NCI-H128 (cell line): ENCODE data around the gene NDRG2.

ENCODE experiments used
- DNase-seq: peaks from one replicate; lab custom pipeline; 2025; ENCODE audit not compliant: unreplicated experiment; lab: John Stamatoyannopoulos, UW

NDRG2 gene

GRCh38 chr14:21037156-21037555 lies 12.3 kb upstream of the NDRG2 start:
- no peak for DNase-seq

GRCh38 chr14:21036751-21037150 lies 11.9 kb upstream of the NDRG2 start:
- DNase-seq, result no peak

- DNase-seq, result no peak
Observed at GRCh38 chr14:21034707-21035106, 9.8 kb upstream of the NDRG2 start, which contains the start of gene RNASE13. Gene RNASE13 (minus strand): TSS chr14:21034807. CDS start chr14:21034288, 519 bp downstream.

GRCh38 chr14:21033133-21033698 lies 8.4 kb upstream of the NDRG2 start:
- DNase-seq, result no peak

GRCh38 chr14:21032326-21033132 lies 7.7 kb upstream of the NDRG2 start:
- DNase-seq, result no peak

- no peak for DNase-seq
Observed at GRCh38 chr14:21030531-21030930, 5.7 kb upstream of the NDRG2 start.

GRCh38 chr14:21029917-21030316 lies 5.1 kb upstream of the NDRG2 start, which contains the start of gene TPPP2:
Gene TPPP2 (plus strand): TSS chr14:21030217. CDS start chr14:21030582, 365 bp downstream.
- DNase-seq, result no peak

GRCh38 chr14:21026988-21027315 lies 2.1 kb upstream of the NDRG2 start:
- no peak for DNase-seq

GRCh38 chr14:21026274-21026987 lies 1.6 kb upstream of the NDRG2 start:
- DNase-seq, result no peak

GRCh38 chr14:21025371-21026273 lies 761 bp upstream of the NDRG2 start:
- no peak for DNase-seq

- no peak for DNase-seq
Observed at GRCh38 chr14:21023817-21024584, 860 bp downstream of the NDRG2 start.

- DNase-seq, result no peak
Observed at GRCh38 chr14:21023174-21023573, 1.7 kb downstream of the NDRG2 start.

- DNase-seq, result no peak
Observed at GRCh38 chr14:21022686-21023085, 2.2 kb downstream of the NDRG2 start.

- no peak for DNase-seq
Observed at GRCh38 chr14:21020977-21021545, 3.8 kb downstream of the NDRG2 start.

- DNase-seq, result no peak
Observed at GRCh38 chr14:21019366-21019765, 5.5 kb downstream of the NDRG2 start.

GRCh38 chr14:21018781-21019180 lies 6.1 kb downstream of the NDRG2 start:
- no peak for DNase-seq

- no peak for DNase-seq
Observed at GRCh38 chr14:21018286-21018685, 6.6 kb downstream of the NDRG2 start.

- no peak for DNase-seq
Observed at GRCh38 chr14:21017528-21018245, 7.2 kb downstream of the NDRG2 start.
